Activated CD4-positive, CD25-positive, alpha-beta regulatory T cell (primary cell): Measurements from ENCODE around the gene PRXL2B.

ENCODE experiments used
- DNase-seq, 4 experiments: peaks; one replicate each; lab custom pipeline; 2025; lab: John Stamatoyannopoulos, UW

PRXL2B gene

DNA sequence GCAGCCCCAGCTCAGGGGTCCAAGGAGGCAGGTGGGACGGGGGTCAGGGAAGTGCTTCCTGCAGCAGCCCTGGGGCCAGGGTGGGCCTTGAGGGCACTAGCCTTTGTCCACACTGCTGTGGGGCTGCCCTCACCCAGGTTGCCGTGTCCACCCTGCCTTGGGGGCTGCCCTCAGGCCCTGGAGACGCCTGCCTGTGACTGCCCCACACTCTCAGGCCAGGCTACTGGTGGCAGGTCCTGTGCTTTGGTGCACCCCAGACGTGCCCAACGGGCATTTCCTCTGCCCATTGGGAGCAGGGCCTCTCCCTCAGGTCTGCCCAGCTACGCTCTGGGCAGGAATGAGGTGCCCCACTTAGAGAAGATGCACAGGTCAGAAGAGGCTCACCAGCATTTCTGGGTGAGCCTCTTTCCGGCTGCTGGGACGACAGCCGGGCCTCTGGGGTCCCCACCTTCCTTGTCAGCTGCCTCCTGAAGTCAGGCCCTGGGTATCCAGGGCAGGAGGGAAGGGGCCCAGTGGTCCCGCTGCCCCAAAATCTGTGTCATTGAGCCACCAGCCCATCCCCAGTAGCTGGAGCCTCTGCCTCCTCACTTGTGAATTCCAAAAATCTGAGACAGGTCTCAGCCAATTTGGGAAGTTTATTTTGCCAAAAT is 48.9 kb downstream of the PRXL2B start:
- DNase-seq: no peak

DNA sequence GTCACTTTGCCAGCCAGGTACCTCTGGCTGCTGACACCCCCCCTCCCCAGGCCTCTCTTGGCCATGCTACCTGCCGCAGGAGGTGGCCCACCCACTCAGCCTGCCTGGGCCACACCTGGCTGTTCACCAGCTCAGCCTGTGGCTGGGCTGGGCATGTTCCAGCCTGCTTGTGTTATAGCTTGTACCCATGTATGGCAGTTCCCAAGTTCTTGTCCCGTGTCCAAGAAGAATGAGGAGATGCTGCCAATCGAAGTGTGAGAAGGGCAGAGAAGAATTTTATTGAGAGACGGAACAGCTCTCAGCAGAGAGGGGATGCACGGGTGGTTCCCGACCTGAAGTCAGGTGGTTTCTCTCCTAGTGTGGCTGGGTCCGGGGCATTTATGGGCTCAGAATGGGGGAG is 50.2 kb downstream of the PRXL2B start:
- no peak for DNase-seq

DNA sequence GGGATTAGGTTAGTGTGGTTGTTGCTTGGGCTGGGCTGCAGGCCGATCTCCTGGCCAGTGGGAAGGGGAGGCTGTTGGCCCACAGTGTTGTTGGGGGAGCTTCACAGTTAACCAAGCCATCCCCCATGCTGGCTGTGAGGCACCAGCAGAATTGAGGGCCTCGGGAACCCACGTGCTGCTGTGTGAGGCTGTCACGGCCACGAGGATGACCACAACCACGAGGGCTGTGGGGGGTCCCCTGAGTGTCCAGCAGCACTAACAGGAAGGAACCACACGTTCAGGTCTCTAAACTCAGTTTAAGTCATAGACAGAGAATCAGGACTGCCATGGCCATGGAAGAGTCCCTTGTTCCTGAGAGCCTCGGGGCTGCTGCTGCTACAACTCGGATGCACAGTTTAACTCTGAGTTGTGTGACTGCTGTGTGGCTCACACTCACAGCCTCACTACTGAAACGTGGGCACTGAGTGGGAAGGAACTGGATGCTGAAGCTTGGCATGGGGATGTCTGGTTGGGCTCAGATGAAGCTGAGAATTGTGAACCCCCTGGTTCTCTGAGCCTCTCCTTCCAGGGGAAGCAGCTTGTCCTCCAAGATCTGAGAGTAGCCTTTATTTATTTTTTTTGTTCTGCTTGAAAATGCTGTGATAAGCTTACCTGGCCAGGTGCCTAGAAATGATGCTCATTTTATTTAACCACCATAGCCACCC is 51.0 kb downstream of the PRXL2B start:
- no peak for DNase-seq

DNA sequence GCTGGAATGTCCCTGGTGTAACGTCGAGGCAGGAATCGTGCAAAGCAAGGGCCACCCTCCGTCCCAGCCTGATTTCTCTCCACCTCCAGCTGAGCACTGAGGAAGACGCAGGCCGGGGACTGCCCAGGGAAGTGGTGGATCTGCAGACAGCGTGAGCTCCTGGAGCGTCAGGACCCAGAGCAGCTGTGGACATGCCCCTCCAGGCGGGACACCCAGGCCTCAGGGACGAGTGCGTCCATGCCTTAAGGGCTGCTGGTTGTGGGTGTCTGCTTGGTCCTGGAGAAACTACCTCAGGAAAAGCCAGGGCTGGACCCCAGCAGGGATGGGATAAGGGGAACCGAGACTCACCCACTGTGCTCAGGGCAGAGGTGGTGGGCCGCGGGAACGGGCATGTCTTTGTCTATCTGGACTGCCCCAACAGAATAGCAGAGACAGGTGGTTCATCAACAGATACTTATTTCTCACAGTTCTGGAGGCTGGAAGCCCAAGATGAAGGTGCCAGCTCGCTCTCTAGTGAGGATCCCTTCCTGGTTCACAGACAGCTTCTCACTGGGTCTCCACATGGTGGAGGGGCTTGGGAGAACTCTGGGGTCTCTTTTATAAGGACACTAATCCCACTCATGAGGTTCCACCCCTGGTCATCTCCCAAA is 52.0 kb downstream of the PRXL2B start:
- DNase-seq: no peak

DNA sequence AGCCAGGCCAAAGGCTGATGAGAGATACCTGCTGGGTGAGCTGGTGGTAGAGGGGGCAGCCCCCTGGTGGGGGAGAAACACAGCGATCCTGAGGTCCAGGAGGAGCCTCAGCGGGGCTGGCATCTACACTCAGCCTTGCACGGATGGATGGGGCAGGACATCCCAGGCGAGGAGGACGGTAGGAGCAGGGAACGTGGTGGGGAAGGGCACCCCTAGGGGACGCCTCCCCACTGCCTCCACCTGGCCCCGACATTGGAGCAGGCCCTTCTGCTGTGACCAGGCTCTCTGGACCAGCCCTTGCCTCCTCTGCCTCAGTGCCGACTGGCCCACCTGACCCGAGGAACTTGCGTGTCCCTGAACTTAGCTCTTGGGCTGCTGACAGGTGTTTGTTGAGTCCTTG is 52.6 kb downstream of the PRXL2B start:
- DNase-seq: no peak

DNA sequence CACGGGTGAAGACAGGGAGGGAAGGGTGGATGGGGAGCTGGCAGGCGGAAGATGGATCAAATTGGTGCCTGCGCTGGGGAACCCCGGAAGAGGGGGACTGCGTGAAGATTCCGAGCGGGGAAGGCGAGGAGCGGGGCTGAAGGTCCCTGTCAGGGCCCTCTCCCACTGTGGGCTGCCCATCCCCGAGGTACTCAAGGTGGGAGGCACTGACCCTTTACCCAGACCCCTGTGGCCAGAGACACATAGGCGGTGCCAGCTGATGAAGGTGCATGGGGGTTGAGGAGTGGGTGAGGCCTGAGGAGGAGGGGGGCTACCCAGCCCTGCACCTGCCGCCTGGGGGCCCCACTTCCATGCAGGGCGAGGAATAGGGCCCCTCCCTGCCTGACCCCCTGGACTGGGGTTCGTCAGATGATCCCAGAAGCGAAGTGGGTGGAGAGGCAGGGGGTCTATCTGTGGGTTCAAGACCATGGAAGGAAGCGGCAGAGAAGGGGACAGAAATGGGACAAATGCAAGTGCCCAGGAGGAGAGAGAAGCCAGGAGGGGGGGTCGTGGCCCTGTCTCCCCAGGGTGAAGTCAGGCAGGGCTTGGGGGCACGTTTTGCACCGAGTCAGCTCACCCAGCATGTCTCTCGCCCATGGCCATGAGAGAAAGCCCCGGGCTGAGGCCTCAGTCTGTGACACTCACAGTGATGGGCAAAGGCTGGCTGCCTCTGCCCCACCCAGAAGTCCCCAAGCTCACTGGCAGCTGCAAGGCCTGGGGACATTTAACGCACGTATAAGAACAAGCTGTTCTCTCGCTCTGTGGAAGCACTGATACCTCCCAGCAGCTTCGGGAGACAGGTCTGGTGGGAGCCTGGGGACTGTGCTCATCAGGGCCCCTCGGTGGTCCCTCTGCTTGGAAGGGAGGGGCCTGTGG is 53.3 kb downstream of the PRXL2B start:
- no peak for DNase-seq

DNA sequence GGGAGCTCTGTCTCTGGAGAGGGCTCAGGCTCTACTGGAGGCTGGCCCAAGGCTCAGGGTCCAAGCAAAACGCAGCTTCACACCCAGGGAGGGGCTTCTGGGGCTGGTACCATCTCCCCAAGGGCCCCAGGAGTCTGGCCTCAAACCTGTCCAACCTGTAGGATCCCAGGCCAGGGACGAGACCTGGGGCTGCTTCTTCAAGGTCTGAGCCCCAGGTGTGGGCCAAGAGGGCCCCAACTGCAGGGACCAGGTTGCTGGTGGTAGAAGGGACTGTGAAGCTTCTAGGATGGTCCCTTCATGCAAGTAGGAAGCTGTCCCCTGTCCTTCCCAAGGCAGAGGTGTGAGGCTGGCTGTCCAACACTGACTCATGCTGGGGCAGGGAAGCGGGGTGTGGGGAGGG is 54.0 kb downstream of the PRXL2B start:
- DNase-seq: no peak
